ENCODE measurements around the gene NPPB. TPM values are rescaled to one million over a fixed set of nuclear protein-coding genes. Genes with fewer than 3 reads are reported as not detected.

Gene NPPB
- polyA plus RNA-seq, 1 donor, result not detected

DNA sequence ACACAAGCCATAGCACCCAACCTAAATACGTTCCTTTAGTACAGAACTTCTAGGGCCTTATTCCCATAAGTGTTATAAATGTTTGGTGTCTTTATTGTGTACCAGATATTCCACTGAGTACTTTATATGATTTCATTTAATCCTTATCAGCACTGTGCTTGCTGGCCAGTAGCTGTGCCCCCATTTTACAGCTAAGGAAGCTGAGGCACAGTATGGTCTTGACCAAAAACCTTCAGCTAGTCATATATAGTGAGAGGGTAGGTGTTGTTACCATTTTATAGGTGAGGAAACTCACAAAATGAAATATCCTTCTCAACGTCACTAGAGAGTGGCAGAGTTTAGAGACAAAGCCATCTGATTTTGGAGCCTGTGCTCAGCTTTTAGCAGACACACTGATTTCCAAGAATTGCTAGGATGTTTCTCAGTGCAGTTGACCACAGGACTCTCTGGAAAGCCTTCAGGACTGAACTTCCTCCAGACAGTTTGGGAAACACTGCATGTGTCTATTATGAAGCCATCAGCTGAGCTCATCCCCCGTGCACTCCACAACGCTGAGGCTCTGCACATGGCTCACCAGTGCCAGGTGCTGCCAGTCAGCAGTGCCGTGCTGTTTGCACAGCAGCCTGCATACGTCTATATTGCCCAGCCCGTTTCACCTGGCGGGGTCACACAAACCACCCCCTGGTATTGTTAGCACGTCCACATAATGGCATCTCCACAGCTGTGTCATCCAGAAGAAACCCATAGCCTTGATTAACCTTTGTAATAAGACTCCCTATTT lies 26.6 kb downstream of the NPPB start:
- DNase-seq, result no peak
- H3K4me1 ChIP-seq (ENCODE audit: control insufficient read depth, insufficient read depth, low read length), result no peaks in the 10 kb centered on the region
- H3K27ac ChIP-seq (ENCODE audit: low read length), result no peak overlapping the region
- peaks cover 79% of the 10 kb centered on the region for H3K36me3 ChIP-seq (ENCODE audit: control insufficient read depth, insufficient read depth, low read length)
- WGBS (ENCODE audit: insufficient coverage, low lambda C conversion rate), result no CpG with 5 or more reads among the region's 9 CpGs
- H3K27me3 ChIP-seq (ENCODE audit: control insufficient read depth, insufficient read depth, low read length), result no peaks in the 10 kb centered on the region
- H3K9me3 ChIP-seq (ENCODE audit: control insufficient read depth, low read depth, low read length), result no peaks in the 10 kb centered on the region
- H3K4me3 ChIP-seq (ENCODE audit: low read length), result no peak overlapping the region

DNA sequence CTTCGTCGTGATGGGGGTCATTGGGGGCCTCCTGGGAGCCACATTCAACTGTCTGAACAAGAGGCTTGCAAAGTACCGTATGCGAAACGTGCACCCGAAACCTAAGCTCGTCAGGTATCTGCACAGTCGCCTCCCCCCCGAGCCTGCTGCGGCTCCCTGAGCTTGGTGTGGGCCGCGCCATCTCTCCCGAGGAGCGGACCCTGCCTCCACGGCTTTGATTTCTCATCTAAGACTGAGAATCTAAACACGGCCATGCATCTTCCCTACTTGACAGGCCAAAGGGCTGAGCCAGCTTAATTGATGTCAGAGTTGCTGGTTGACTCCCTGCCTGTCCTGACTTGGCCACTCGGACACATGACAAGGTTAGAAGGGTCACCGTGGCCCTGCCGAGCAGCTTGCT lies 30.2 kb downstream of the NPPB start:
- DNase-seq, result no peak
- Histone ChIP-seq H3K4me1 (ENCODE audit: control insufficient read depth, insufficient read depth, low read length) (no peaks in the 10 kb centered on the region), H3K4me3 (ENCODE audit: low read length) (no peak overlapping the region), H3K27me3 (ENCODE audit: control insufficient read depth, insufficient read depth, low read length) (no peaks in the 10 kb centered on the region), H3K9me3 (ENCODE audit: control insufficient read depth, low read depth, low read length) (no peaks in the 10 kb centered on the region), H3K27ac (ENCODE audit: low read length) (no peak overlapping the region), H3K36me3 (ENCODE audit: control insufficient read depth, insufficient read depth, low read length) (peaks cover 78% of the 10 kb centered on the region)
- WGBS (ENCODE audit: insufficient coverage, low lambda C conversion rate), result no CpG with 5 or more reads among the region's 19 CpGs

DNA sequence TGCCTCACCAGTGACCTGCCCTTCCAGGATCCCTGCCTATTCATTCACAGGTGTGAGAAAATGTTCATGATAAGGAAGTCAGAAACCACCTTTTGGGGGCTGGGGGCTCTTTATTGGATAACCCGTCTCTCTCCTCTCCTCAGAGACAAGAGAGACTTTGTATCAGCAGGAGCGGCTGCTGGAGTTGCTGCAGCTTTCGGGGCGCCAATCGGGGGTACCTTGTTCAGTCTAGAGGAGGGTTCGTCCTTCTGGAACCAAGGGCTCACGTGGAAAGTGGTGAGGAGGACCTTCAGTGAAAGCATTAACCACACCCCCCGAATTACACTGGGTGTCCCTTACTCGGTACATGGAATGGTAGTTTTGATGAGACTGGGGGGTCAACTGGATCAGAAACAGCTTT lies 31.8 kb downstream of the NPPB start:
- Histone ChIP-seq H3K9me3 (ENCODE audit: control insufficient read depth, low read depth, low read length) (no peaks in the 10 kb centered on the region), H3K36me3 (ENCODE audit: control insufficient read depth, insufficient read depth, low read length) (peaks cover 75% of the 10 kb centered on the region), H3K4me3 (ENCODE audit: low read length) (no peak overlapping the region), H3K27ac (ENCODE audit: low read length) (no peak overlapping the region), H3K27me3 (ENCODE audit: control insufficient read depth, insufficient read depth, low read length) (no peaks in the 10 kb centered on the region), H3K4me1 (ENCODE audit: control insufficient read depth, insufficient read depth, low read length) (no peaks in the 10 kb centered on the region)
- WGBS (ENCODE audit: insufficient coverage, low lambda C conversion rate), result no CpG with 5 or more reads among the region's 9 CpGs
- DNase-seq, result no peak

DNA sequence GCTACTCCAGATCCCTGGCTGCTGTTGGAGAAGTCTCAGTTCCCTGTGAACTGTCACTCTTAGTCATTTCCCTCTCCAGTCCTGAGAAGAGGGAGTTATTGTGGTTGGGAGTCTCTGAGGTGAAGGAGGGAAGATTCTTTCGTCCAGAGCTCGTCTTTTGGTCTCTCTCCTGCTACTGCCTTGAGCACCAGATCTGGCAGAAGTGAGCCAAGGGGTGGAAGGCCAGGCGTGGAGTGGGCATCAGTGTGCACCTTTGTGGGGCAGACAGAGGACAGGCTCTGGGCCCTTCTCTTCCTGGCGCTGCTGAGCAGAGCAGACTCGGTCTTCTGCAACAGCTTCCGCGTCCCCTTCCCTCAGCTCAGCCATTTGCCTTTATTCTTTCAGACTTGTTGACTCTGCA lies 33.6 kb downstream of the NPPB start:
- DNase-seq, result no peak
- Histone ChIP-seq H3K9me3 (ENCODE audit: control insufficient read depth, low read depth, low read length) (no peaks in the 10 kb centered on the region), H3K27me3 (ENCODE audit: control insufficient read depth, insufficient read depth, low read length) (no peaks in the 10 kb centered on the region), H3K4me1 (ENCODE audit: control insufficient read depth, insufficient read depth, low read length) (no peaks in the 10 kb centered on the region), H3K4me3 (ENCODE audit: low read length) (no peak overlapping the region), H3K36me3 (ENCODE audit: control insufficient read depth, insufficient read depth, low read length) (peaks cover 75% of the 10 kb centered on the region), H3K27ac (ENCODE audit: low read length) (no peak overlapping the region)
- no CpG with 5 or more reads among the region's 7 CpGs for WGBS (ENCODE audit: insufficient coverage, low lambda C conversion rate)

DNA sequence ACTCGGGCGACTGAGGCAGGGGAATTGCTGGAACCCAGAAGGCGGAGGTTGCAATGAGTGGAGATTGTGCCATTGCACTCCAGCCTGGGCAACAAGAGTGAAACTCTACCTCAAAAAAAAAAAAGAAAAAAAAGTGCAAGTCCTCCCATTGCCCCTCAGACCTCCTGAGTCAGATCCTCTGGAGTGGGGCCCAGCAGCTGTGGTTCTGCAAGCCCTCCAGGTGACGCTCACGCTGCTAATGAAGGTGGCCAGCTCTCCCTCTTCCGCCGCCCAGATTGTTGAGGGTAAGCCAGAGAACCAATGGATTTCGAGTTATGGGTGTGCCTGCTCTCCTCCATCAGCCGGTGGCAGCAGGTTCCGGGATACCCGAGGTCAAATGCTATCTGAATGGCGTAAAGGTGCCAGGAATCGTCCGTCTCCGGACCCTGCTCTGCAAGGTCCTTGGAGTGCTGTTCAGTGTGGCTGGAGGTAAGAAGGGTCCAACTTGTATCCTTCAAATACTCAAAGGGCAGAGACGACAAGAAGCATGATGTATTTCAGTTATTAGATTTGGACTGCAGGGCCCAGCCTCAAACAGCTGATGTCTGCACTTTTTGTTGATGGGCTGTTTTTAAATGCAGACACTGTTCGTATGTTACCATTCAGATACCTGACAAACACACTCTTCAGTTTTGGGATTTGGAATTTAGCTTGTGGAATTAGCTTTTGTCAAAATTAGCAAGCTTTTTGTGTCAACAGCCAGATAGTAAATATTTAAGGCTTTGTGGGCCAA lies 35.2 kb downstream of the NPPB start:
- 100% methylated on average over 2 of the region's 17 CpGs for WGBS (ENCODE audit: insufficient coverage, low lambda C conversion rate)
- Histone ChIP-seq H3K4me3 (ENCODE audit: low read length) (no peak overlapping the region), H3K9me3 (ENCODE audit: control insufficient read depth, low read depth, low read length) (no peaks in the 10 kb centered on the region), H3K4me1 (ENCODE audit: control insufficient read depth, insufficient read depth, low read length) (no peaks in the 10 kb centered on the region), H3K36me3 (ENCODE audit: control insufficient read depth, insufficient read depth, low read length) (peaks cover 71% of the 10 kb centered on the region), H3K27me3 (ENCODE audit: control insufficient read depth, insufficient read depth, low read length) (no peaks in the 10 kb centered on the region), H3K27ac (ENCODE audit: low read length) (no peak overlapping the region)
- no peak for DNase-seq

DNA sequence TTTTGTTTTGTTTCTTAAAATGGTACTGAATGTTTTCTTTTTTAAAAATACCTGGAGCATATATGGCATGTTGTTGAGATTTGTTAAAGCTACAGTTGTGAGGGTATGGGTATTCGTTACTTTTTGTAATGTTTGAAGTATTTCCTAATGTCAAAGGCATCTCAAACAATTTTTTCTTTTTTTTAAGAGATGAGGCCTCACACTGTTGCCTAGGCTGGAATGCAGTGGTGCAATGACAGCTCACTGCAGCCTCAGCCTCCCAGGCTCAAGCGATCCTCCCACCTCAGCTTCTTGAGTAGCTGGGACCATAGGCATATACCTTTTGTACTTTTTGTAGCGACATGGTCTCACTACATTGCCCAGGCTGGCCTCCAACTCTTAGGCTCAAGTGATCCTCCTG lies 36.7 kb downstream of the NPPB start:
- no peaks in the 10 kb centered on the region for H3K27me3 ChIP-seq (ENCODE audit: control insufficient read depth, insufficient read depth, low read length)
- no peaks in the 10 kb centered on the region for H3K9me3 ChIP-seq (ENCODE audit: control insufficient read depth, low read depth, low read length)
- no peak overlapping the region for H3K4me3 ChIP-seq (ENCODE audit: low read length)
- DNase-seq, result no peak
- peaks cover 69% of the 10 kb centered on the region for H3K36me3 ChIP-seq (ENCODE audit: control insufficient read depth, insufficient read depth, low read length)
- H3K27ac ChIP-seq (ENCODE audit: low read length), result no peak overlapping the region
- no peaks in the 10 kb centered on the region for H3K4me1 ChIP-seq (ENCODE audit: control insufficient read depth, insufficient read depth, low read length)
- WGBS (ENCODE audit: insufficient coverage, low lambda C conversion rate), result no CpG with 5 or more reads among the region's 3 CpGs

DNA sequence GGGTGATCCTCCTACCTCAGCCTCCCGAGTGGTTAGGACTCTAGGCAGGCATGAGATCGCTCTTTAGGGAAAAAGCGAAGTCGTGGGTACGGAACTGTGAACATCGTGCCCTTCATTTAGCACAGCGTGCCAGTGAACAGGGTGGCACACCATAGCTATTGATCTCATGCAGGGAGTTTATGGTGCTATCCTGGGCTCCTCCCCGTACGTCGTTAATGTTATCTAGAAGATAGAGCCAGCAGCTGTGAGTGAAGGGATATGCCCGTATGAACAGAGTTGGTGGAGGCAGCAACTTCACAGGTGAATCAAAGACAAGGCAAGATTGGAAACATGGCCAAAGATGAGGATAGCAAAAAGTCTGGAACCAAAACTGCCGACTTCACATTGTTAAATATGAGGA lies 41.6 kb downstream of the NPPB start:
- Histone ChIP-seq H3K4me1 (ENCODE audit: control insufficient read depth, insufficient read depth, low read length) (no peaks in the 10 kb centered on the region), H3K36me3 (ENCODE audit: control insufficient read depth, insufficient read depth, low read length) (peaks cover 48% of the 10 kb centered on the region), H3K4me3 (ENCODE audit: low read length) (no peak overlapping the region), H3K27ac (ENCODE audit: low read length) (no peak overlapping the region), H3K9me3 (ENCODE audit: control insufficient read depth, low read depth, low read length) (no peaks in the 10 kb centered on the region), H3K27me3 (ENCODE audit: control insufficient read depth, insufficient read depth, low read length) (no peaks in the 10 kb centered on the region)
- WGBS (ENCODE audit: insufficient coverage, low lambda C conversion rate), result 100% methylated on average over 2 of the region's 12 CpGs
- DNase-seq, result no peak

DNA sequence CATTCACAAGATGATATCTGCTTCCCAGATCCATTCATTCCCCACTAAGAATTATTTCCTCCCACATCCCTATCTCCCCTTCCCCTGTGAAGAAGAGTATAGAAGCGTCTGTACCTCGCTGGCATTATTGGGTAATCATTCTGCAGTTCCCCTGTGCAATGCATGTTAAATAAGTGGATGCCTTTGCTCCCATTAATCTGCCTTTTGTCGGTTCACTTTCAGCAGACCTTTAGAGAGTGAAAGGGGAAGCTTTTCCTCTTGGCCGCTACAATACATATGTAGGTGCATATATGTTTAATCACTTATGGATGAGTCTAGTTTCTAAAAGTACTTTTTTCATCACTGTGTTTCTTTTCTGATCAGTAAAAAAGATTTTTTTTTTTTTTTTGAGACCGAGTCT lies 45.7 kb downstream of the NPPB start:
- no peak for DNase-seq
- H3K4me1 ChIP-seq (ENCODE audit: control insufficient read depth, insufficient read depth, low read length), result peaks cover 1% of the 10 kb centered on the region
- H3K36me3 ChIP-seq (ENCODE audit: control insufficient read depth, insufficient read depth, low read length), result peaks cover 57% of the 10 kb centered on the region
- no peak overlapping the region for H3K4me3 ChIP-seq (ENCODE audit: low read length)
- no peaks in the 10 kb centered on the region for H3K9me3 ChIP-seq (ENCODE audit: control insufficient read depth, low read depth, low read length)
- no peak overlapping the region for H3K27ac ChIP-seq (ENCODE audit: low read length)
- no peaks in the 10 kb centered on the region for H3K27me3 ChIP-seq (ENCODE audit: control insufficient read depth, insufficient read depth, low read length)
- WGBS (ENCODE audit: insufficient coverage, low lambda C conversion rate), result no CpG with 5 or more reads among the region's 5 CpGs

Other genes with a start within 250 kb of the NPPB start
- gene FBXO2, start 204.5 kb downstream of the NPPB start, polyA plus RNA-seq, result 102 TPM
- 33.6 TPM for gene FBXO44, start 204.1 kb downstream of the NPPB start, polyA plus RNA-seq
- gene FBXO6, start 194.7 kb downstream of the NPPB start, polyA plus RNA-seq, result 18.3 TPM
- gene MAD2L2, start 177.8 kb downstream of the NPPB start, polyA plus RNA-seq, result 30.0 TPM
- gene DRAXIN, start 167.2 kb downstream of the NPPB start, polyA plus RNA-seq, result 0.42 TPM
- gene AGTRAP, start 122.8 kb downstream of the NPPB start, polyA plus RNA-seq, result 21.5 TPM
- 0.15 TPM for gene C1orf167, start 96.8 kb downstream of the NPPB start, polyA plus RNA-seq
- gene MTHFR, start 53.0 kb downstream of the NPPB start, polyA plus RNA-seq, result 17.1 TPM
- 22.4 TPM for gene CLCN6, start 52.8 kb downstream of the NPPB start, polyA plus RNA-seq
- 1.8 TPM for gene NPPA, start 11.2 kb downstream of the NPPB start, polyA plus RNA-seq
- gene KIAA2013, start 67.5 kb upstream of the NPPB start, polyA plus RNA-seq, result 95.0 TPM
- 69.0 TPM for gene PLOD1, start 75.8 kb upstream of the NPPB start, polyA plus RNA-seq
- gene MFN2, start 121.5 kb upstream of the NPPB start, polyA plus RNA-seq, result 72.6 TPM
- gene MIIP, start 160.6 kb upstream of the NPPB start, polyA plus RNA-seq, result 27.1 TPM
- gene TNFRSF8, start 204.4 kb upstream of the NPPB start, polyA plus RNA-seq, result 0.25 TPM